Adrenal gland (tissue), 12 donors: ENCODE measurements around the gene GATC. TPM values are rescaled to one million over a fixed set of nuclear protein-coding genes. Genes with fewer than 3 reads are reported as not detected.
"Not testable (repeated sequence)": the region's sequence is repeated elsewhere in the genome, so short reads cannot be mapped to it uniquely, and the experiment has no call there.

Experiments
- DNase-seq, 7 donors: peaks; one replicate each; pipeline ENCODE4 v3.0.0-alpha.2; 2019 to 2020
- H3K27ac ChIP-seq, 5 donors: fragments of 200-600 bp; sonication (generic) in 4 of 5; 1 replicate in 3 of 5; 2 replicates in 2 of 5; pipeline versions ENCODE4 v1.5.1 to v1.8.0; 2016 to 2020; ENCODE audit warnings: mild to moderate bottlenecking in 1 of 5
- H3K27me3 ChIP-seq: fragments of 200-600 bp; 2 replicates; pipeline ENCODE4 v1.8.0; 2021
- H3K36me3 ChIP-seq, 2 donors: fragments of 200-600 bp; replicated peaks in 1 of 2; 1 replicate in 1 of 2; 2 replicates in 1 of 2; pipeline versions ENCODE4 v1.5.1 to v1.8.0; 2018 to 2022
- H3K4me1 ChIP-seq, 2 donors: fragments of 200-600 bp; replicated peaks in 1 of 2; 1 replicate in 1 of 2; 2 replicates in 1 of 2; pipeline versions ENCODE4 v1.5.1 to v1.8.0; 2018 to 2021
- H3K4me3 ChIP-seq, 4 donors: fragments of 200-600 bp; sonication (generic) in 3 of 4; one replicate each; pipeline ENCODE4 v1.5.1; 2016 to 2018
- H3K9me3 ChIP-seq, 3 donors: fragments of 200-600 bp; sonication (generic) in 1 of 3; replicated peaks in 1 of 3; 1 replicate in 2 of 3; 2 replicates in 1 of 3; pipeline versions ENCODE4 v1.5.1 to v1.8.0; 2016 to 2021
- POLR2A ChIP-seq, 2 donors: fragments of 450-650 bp; IDR thresholded peaks; one replicate each; pipeline ENCODE4 v1.6.1; 2017; ENCODE audit warnings: antibody characterized with exemption in 2 of 2, mild to moderate bottlenecking in 2 of 2, moderate library complexity in 1 of 2
- WGBS, 4 donors: extraction: QIAGEN DNeasy Blood & Tissue Kit in 2 of 4; methylation state at CpG; one replicate each; pipeline versions ENCODE4 v1.1.5 to v1.1.7; 2013 to 2017; 5-methylcytosine and 5-hydroxymethylcytosine counted together
- intact Hi-C, 2 donors: fragments of 100-400 bp; cut with DNase I; formaldehyde crosslinking; loops; one replicate each; pipeline versions ENCODE4 v1.14.1 to v1.15.0; 2022 to 2023
- polyA plus RNA-seq, 3 donors: library from polyadenylated mRNA; stranded (reverse); fragments of 200-250 nt in 2 of 3; fragments of 350-450 nt in 1 of 3; fragmentation: Illumina TruSeq in 1 of 3; extraction: RNeasy Lipid Tissue Mini Kit (QIAGEN cat#74804) in 1 of 3; gene quantifications; one replicate each; pipeline ENCODE4 v1.2.3, GENCODE V29; 2013 to 2014
- total RNA-seq, 9 donors: library from RNA; depleted of rRNA in 4 of 9; stranded (reverse); fragments of >200 nt in 4 of 9; fragments of 120-200 nt in 1 of 9; fragmentation: NEBNext Ultra II Directional in 1 of 9; extraction: Animal tissue kit (Norgen Biotek cat#: 25700) in 1 of 9; gene quantifications; one replicate each; pipeline versions ENCODE4 v1.1.0 to v1.2.4, GENCODE V29; 2013 to 2023
- TF ChIP-seq, protein P1 (sequence below), 6 experiments: fragments of 450-650 bp in 4 of 6; fragments of 200-600 bp in 2 of 6; sonication (generic) in 1 of 6; IDR thresholded peaks; 1 replicate in 5 of 6; 2 replicates in 1 of 6; pipeline versions ENCODE4 v1.5.1 to v1.8.0; 2016 to 2021; ENCODE audit warnings: antibody characterized with exemption in 6 of 6, mild to moderate bottlenecking in 2 of 6, moderate library complexity in 1 of 6
- donor health status: healthy with polysubstance abuse.
- donor health status: Bipolar disorder and iron deficiency.
- donor health status: DM: yes; HTN: yes; CAD: no.
- donor health status: DM: no; HTN: no; CAD: no.
- donor health status: DM: no; HTN: no; CAD: no.
- donor health status: DM: yes; HTN: yes; CAD: no.

The GATC gene
- total and polyA plus RNA-seq, 12 donors = 9.0 to 43.6 (median 30.2) TPM

DNA sequence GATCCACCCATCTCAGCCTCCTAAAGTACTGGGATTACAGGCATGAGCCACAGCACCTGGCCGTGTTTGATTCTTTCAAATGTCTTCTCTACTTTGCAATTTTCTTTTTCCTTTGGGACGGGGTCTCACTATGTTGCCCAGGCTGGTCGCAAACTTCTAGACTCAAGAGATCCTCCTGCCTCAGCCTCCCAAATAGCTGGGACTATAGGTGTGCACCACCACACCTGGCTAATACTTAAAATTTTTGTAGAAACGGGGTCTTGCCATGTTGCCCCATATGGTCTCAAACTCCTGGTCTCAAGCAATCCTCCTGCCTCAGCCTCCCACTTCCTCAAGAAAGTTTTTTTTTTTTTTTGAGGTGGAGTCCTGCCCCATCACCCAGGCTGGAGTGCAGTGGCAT, 1.7 kb downstream of the GATC start:
- Histone ChIP-seq H3K27me3 (no peaks in the 10 kb centered on the region), H3K4me3 (no peak overlapping the region), H3K36me3 (peaks cover 0 to 31% of the 10 kb centered on the region in 2 donors), H3K27ac (no peak overlapping the region), H3K4me1 (peaks cover 8 to 26% of the 10 kb centered on the region in 2 donors), H3K9me3 (no peaks in the 10 kb centered on the region)
- WGBS, 4 donors = 94 to 97% (median 96%) methylated on average over 4 of the region's 4 CpGs
- TF ChIP-seq POLR2A (IDR thresholded peaks at IDR 0.05) = no peak
- TF ChIP-seq, protein P1, sequence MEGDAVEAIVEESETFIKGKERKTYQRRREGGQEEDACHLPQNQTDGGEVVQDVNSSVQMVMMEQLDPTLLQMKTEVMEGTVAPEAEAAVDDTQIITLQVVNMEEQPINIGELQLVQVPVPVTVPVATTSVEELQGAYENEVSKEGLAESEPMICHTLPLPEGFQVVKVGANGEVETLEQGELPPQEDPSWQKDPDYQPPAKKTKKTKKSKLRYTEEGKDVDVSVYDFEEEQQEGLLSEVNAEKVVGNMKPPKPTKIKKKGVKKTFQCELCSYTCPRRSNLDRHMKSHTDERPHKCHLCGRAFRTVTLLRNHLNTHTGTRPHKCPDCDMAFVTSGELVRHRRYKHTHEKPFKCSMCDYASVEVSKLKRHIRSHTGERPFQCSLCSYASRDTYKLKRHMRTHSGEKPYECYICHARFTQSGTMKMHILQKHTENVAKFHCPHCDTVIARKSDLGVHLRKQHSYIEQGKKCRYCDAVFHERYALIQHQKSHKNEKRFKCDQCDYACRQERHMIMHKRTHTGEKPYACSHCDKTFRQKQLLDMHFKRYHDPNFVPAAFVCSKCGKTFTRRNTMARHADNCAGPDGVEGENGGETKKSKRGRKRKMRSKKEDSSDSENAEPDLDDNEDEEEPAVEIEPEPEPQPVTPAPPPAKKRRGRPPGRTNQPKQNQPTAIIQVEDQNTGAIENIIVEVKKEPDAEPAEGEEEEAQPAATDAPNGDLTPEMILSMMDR (IDR thresholded peaks at IDR 0.05) = no peak
- DNase-seq = no peak
- intact Hi-C loops = no loop called here

DNA sequence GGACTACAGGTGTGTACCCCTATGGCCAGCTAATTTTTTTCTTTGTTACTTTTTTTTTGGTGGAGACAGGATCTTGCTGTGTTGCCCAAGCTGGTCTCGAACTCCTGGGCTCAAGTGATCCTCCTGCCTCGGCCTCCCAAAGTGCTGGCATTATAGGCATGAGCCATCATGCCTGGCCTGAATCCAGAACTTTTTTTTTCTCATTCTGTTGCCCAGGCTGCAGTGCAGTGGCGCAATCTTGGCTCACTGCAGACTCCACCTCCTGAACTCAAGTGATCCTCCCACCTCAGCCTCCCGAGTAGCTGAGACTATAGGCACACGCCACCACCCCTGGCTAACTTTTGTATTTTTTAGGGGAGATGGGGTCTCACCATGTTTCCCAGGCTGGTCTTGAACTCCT, 6.3 kb downstream of the GATC start:
- H3K4me3 ChIP-seq, H3K27ac ChIP-seq, H3K27me3 ChIP-seq, H3K4me1 ChIP-seq, intact Hi-C loops, H3K9me3 ChIP-seq: not testable (repeated sequence)
- peak in 1 of 7 donors; percentile 33 for DNase-seq
- 85 to 94% (median 87%) methylated on average over 5 of the region's 5 CpGs for WGBS, 4 donors
- peaks cover 0 to 30% of the 10 kb centered on the region in 2 donors for H3K36me3 ChIP-seq

DNA sequence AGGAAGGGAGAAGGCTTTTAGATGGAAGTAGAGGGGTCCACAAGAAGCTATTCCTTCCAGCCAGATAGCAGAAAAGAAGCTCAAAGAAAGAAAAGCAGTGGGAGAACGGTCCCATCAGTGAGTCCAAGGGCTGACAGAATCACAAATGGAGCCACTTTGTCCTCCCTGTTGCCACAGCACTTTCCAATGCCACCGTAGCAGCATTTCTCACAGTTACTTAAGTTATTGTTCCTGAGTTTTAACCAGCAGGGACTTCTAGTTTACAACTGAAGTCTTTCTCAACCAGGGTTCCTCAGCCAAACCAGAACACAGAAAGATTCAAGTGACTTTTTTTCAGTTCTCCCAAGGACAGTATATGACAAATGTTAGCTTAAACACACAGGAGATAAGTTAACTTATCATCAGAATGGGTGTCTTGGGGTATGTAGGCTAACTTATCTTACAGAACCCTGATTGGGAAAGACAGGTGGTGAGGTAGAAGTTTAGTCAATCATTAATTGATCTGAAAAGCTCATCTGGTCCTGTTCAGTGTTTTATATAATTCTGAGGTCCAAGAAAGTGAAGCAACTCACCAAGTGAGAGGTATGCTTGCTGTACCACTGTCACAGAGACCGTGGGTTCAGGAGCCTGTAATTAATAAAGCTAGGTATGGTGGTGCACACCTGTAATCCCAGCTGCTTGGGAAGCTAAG, 7.0 kb downstream of the GATC start:
- Histone ChIP-seq H3K27me3 (no peaks in the 10 kb centered on the region), H3K4me3 (no peak overlapping the region), H3K4me1 (no peaks in the 10 kb centered on the region), H3K27ac (no peak overlapping the region), H3K36me3 (peaks cover 0 to 37% of the 10 kb centered on the region in 2 donors), H3K9me3 (no peaks in the 10 kb centered on the region)
- intact Hi-C loops = no loop called here
- TF ChIP-seq, protein P1 (IDR thresholded peaks at IDR 0.05) = no peak
- no peak for TF ChIP-seq POLR2A (IDR thresholded peaks at IDR 0.05)
- no peak for DNase-seq
- WGBS, 4 donors = 93 to 100% (median 95%) methylated on average over 3 of the region's 3 CpGs

DNA sequence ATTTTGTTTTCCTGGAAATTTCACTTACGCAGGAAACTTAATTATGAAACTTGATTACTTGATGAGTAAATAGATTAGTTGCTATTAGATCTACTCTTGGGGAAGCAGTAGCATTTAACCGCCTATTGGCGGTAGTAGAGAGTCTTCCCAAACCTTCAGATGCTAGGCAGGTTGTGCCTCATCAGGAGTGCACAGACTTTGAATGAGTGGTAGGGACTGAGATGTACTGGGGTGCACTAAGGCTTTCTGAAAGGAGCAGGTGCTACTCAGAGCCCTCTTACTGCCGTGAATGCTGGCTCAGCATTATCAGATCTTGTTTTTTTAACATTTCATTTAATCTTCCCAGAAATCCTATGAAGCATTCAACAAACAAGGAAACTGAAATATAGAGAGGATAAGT, 7.7 kb downstream of the GATC start:
- Histone ChIP-seq H3K9me3 (no peaks in the 10 kb centered on the region), H3K27me3 (no peaks in the 10 kb centered on the region), H3K27ac (no peak overlapping the region), H3K4me1 (no peaks in the 10 kb centered on the region), H3K4me3 (no peak overlapping the region), H3K36me3 (peaks cover 0 to 44% of the 10 kb centered on the region in 2 donors)
- TF ChIP-seq POLR2A (IDR thresholded peaks at IDR 0.05) = no peak
- TF ChIP-seq, protein P1 (IDR thresholded peaks at IDR 0.05) = peak; percentile 15 to 57 (median 46)
- intact Hi-C loops = no loop called here
- 55 to 71% (median 68%) methylated on average over 4 of the region's 4 CpGs for WGBS, 4 donors
- no peak for DNase-seq

DNA sequence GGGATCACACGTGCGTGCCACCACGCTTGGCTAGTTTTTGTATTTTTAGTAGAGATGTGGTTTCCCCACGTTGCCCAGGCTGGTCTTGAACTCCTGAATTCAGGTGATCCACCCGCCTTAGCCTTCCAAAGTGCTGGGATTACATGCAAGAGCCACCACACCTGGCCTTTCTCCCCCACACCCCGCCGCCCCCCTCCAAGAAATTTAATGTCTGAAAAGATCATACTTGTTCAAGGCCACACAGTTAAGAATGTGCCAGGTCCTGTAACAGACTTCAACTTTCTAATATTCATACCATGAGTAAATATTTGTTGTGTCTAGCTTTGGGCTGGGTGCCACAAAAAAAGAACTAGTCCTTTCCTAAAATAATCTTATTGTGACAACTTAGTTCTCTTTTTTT, 9.1 kb downstream of the GATC start:
- no peaks in the 10 kb centered on the region for H3K4me1 ChIP-seq
- H3K9me3 ChIP-seq = no peaks in the 10 kb centered on the region
- DNase-seq = peak in 1 of 7 donors; percentile 16
- H3K4me3 ChIP-seq = no peak overlapping the region
- no peak overlapping the region for H3K27ac ChIP-seq
- H3K27me3 ChIP-seq = no peaks in the 10 kb centered on the region
- TF ChIP-seq, protein P1 (IDR thresholded peaks at IDR 0.05) = no peak
- no peak for TF ChIP-seq POLR2A (IDR thresholded peaks at IDR 0.05)
- 81 to 92% (median 87%) methylated on average over 7 of the region's 7 CpGs for WGBS, 4 donors
- H3K36me3 ChIP-seq = peaks cover 0 to 46% of the 10 kb centered on the region in 2 donors
- intact Hi-C loops = no loop called here
